ES-I3 (cell line): Measurements from ENCODE around the gene ALPK1.

Experiments
- H3K36me3 ChIP-seq: 2 replicates; pipeline ENCODE4 v1.6.1; 2013; ENCODE audit warnings: mild to moderate bottlenecking, low read length, control low read depth, moderate library complexity; ENCODE audit not compliant: insufficient read depth
- H3K4me1 ChIP-seq: 2 replicates; pipeline ENCODE4 v1.6.1; 2013; ENCODE audit warnings: mild to moderate bottlenecking, control low read depth, low read length; ENCODE audit not compliant: insufficient read depth
- H3K9ac ChIP-seq: 2 replicates; pipeline ENCODE4 v1.6.1; 2013; ENCODE audit warnings: low read depth, mild to moderate bottlenecking, low read length, moderate library complexity
- H3K9me3 ChIP-seq: 2 replicates; pipeline ENCODE4 v1.6.1; 2013; ENCODE audit warnings: mild to moderate bottlenecking, low read length, moderate library complexity; ENCODE audit not compliant: control insufficient read depth, insufficient read depth

Gene ALPK1

DNA sequence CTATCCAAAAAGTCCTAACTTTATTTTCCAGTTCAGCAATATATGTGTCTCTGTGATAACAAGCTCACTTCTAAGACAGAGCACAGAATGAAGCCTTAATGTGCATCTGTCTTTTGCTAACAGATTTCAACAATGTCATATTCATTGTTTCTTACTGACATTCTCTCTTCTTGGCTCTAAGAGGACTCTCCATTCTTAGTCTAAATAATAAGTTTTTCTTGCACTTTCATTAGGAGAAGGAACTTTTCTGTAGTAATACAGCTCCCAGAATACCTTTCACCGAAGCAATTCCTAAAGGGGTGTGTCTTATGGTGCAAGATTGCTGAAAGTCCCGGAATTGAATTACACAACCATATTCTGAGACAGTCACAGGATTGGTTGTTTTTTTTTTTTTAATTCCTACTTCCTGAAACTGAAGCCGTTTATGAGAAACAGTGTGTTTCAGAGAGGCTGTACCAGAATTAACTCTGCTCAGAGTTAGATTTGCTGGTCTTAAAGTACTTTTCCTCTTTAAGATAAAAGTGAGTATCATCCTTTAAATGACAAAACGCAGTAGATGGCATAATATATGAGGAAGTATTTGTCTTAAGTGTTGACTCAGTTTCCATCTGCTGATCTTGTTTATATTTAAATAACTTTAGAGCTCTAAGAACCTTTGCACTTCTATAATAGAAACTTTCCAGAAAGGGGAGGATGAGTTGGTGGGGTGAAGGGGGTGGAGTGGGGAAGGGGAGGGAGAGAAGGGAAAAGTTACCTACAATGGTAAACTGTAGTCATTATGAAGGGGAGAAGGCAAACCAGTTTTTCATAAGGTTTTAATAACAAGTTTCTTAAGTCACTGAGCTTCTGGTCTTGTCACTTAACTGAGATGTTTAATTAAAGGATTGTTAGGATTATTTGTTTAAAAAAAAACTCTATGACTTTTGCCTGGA, at the start of gene ALPK1:
TSS of gene ALPK1 (plus strand) at position 421 of the 932 bp plus-strand sequence.
- H3K4me1 ChIP-seq: 0 out of 2 replicates have a peak, but pooled peaks cover 1% of the 10 kb centered on the region
- H3K9ac ChIP-seq: peak within 1 kb of the TSS; percentile 8; the same call in 1 of the 2 replicates
- no peaks in the 10 kb centered on the region for H3K36me3 ChIP-seq
- H3K9me3 ChIP-seq: no peaks in the 10 kb centered on the region

- peaks cover 23% of the 10 kb centered on the region for H3K4me1 ChIP-seq
- H3K36me3 ChIP-seq: no peaks in the 10 kb centered on the region
- no peak overlapping the region for H3K9ac ChIP-seq
- no peaks in the 10 kb centered on the region for H3K9me3 ChIP-seq
Observed at GRCh38 chr4:112251019-112251643, 46.0 kb upstream of the ALPK1 start.

DNA sequence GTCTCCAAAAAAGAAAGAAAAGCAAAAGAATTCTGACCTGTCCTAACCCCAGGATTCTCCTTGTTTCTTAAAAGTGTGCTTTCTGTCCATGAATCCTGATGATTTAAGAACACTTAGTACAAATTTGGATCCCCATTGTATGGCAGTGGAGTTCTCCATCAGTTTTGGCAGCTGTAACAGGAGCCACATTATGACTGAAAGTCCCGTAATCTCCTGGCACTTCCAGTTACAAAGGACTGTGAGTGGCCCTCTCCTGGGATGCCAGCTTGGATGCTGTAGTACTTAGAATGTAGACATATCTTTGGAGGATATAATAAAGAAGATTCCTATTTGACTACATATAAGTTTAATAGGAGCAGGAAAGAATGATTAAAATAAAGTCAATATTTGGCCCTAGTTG, 44.9 kb upstream of the ALPK1 start:
- peaks cover 18% of the 10 kb centered on the region for H3K4me1 ChIP-seq
- no peaks in the 10 kb centered on the region for H3K9me3 ChIP-seq
- no peak overlapping the region for H3K9ac ChIP-seq
- no peaks in the 10 kb centered on the region for H3K36me3 ChIP-seq

DNA sequence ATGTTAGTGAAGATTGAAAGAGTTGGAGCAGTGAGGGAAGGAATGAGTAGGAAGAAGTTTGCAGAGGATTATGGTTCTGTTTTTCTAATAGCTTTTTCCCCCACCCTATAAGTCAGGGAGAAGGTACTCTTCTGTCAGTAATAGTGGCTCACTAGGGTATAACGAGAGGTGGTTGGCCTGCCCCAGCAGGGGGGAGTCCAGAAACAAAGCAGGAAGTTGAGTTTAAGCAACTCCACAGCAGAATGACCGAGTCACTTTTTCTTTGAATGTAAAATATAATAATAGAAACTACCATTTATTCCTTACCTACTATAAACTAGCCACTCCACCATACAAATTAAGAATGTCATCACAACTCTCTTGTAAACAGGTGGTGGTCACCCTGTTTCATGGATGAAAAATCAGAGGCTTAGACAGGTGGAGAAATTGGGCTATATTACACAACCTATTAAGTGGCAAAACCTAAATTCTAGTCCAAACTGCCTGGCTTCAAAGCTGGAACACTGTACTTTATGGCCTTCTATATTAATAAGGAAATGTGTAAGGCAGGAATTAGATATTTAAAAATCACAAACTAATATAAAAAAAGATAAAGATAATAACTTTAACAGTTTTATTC, 43.7 kb upstream of the ALPK1 start:
- no peaks in the 10 kb centered on the region for H3K36me3 ChIP-seq
- H3K9me3 ChIP-seq: no peaks in the 10 kb centered on the region

GRCh38 chr4:112257098-112257497, 40.1 kb upstream of the ALPK1 start:
- no peak overlapping the region for H3K9ac ChIP-seq
- H3K9me3 ChIP-seq: no peaks in the 10 kb centered on the region
- peaks cover 7% of the 10 kb centered on the region; the same call in 1 of the 2 replicates for H3K4me1 ChIP-seq
- H3K36me3 ChIP-seq: no peaks in the 10 kb centered on the region

More for the DNA sequence above, 43.7 kb upstream of the ALPK1 start:
- H3K4me1 ChIP-seq: peaks cover 13% of the 10 kb centered on the region
- H3K9ac ChIP-seq: no peak overlapping the region

- no peaks in the 10 kb centered on the region for H3K9me3 ChIP-seq
- H3K4me1 ChIP-seq: peaks cover 11% of the 10 kb centered on the region; the same call in 1 of the 2 replicates
- H3K9ac ChIP-seq: no peak overlapping the region
- H3K36me3 ChIP-seq: no peaks in the 10 kb centered on the region
Observed at GRCh38 chr4:112266823-112267222, 30.3 kb upstream of the ALPK1 start.

DNA sequence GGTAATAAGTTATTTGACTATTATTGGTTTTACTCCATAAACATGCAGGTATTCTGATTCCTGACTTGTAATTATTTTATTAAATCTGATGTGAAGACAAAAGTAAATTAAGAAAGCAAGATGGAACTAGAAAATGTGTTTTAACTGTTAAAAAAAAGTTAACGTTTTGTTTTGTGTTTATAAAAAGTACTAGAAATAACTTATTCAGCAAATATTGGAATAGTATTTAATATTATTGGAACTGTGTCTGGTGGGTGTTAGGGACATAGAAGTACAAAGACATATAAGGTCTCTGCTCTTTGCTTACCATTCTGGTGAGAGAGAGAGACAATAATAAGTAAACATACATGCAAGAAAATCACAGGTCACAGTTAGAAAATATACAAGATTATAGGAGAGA, 27.1 kb upstream of the ALPK1 start:
- H3K36me3 ChIP-seq: no peaks in the 10 kb centered on the region
- H3K9ac ChIP-seq: no peak overlapping the region
- peaks cover 11% of the 10 kb centered on the region; the same call in 1 of the 2 replicates for H3K4me1 ChIP-seq

GRCh38 chr4:112270640-112271421, 26.3 kb upstream of the ALPK1 start:
- peaks cover 3% of the 10 kb centered on the region; the same call in 1 of the 2 replicates for H3K9me3 ChIP-seq
- no peak overlapping the region for H3K9ac ChIP-seq
- no peaks in the 10 kb centered on the region for H3K36me3 ChIP-seq
- H3K4me1 ChIP-seq: peaks cover 11% of the 10 kb centered on the region; the same call in 1 of the 2 replicates

More for the DNA sequence above, 27.1 kb upstream of the ALPK1 start:
- H3K9me3 ChIP-seq: peaks cover 3% of the 10 kb centered on the region; the same call in 1 of the 2 replicates

GRCh38 chr4:112272292-112272691, 24.9 kb upstream of the ALPK1 start:
- no peak overlapping the region for H3K9ac ChIP-seq

GRCh38 chr4:112274959-112275358, 22.2 kb upstream of the ALPK1 start:
- Histone ChIP-seq H3K4me1 (peaks cover 11% of the 10 kb centered on the region; the same call in 1 of the 2 replicates), H3K36me3 (no peaks in the 10 kb centered on the region; the same call in 1 of the 2 replicates), H3K9me3 (peaks cover 3% of the 10 kb centered on the region; the same call in 1 of the 2 replicates), H3K9ac (no peak overlapping the region)

More at GRCh38 chr4:112272292-112272691, 24.9 kb upstream of the ALPK1 start:
- Histone ChIP-seq H3K36me3 (no peaks in the 10 kb centered on the region; the same call in 1 of the 2 replicates), H3K9me3 (peaks cover 3% of the 10 kb centered on the region; the same call in 1 of the 2 replicates), H3K4me1 (peaks cover 11% of the 10 kb centered on the region; the same call in 1 of the 2 replicates)

- no peaks in the 10 kb centered on the region; the same call in 1 of the 2 replicates for H3K36me3 ChIP-seq
- no peak overlapping the region for H3K9ac ChIP-seq
- peaks cover 3% of the 10 kb centered on the region; the same call in 1 of the 2 replicates for H3K9me3 ChIP-seq
- H3K4me1 ChIP-seq: 0 out of 2 replicates have a peak, but pooled peaks cover 3% of the 10 kb centered on the region
Observed at GRCh38 chr4:112276113-112276512, 21.1 kb upstream of the ALPK1 start.

- Histone ChIP-seq H3K4me1 (no peaks in the 10 kb centered on the region), H3K9ac (no peak overlapping the region), H3K36me3 (no peaks in the 10 kb centered on the region; the same call in 1 of the 2 replicates), H3K9me3 (peaks cover 5% of the 10 kb centered on the region)
Observed at GRCh38 chr4:112277220-112277619, 19.9 kb upstream of the ALPK1 start.

GRCh38 chr4:112277705-112278448, 19.3 kb upstream of the ALPK1 start:
- H3K36me3 ChIP-seq: no peaks in the 10 kb centered on the region; the same call in 1 of the 2 replicates
- H3K4me1 ChIP-seq: no peaks in the 10 kb centered on the region
- H3K9ac ChIP-seq: no peak overlapping the region
- H3K9me3 ChIP-seq: peaks cover 4% of the 10 kb centered on the region; the same call in 1 of the 2 replicates
